Testis (tissue), 2 donors: ENCODE measurements around the gene RPRD2.

Experiments
- POLR2A ChIP-seq: fragments of 450-650 bp; IDR thresholded peaks from one replicate; pipeline ENCODE4 v1.6.1; 2017; ENCODE audit warnings: antibody characterized with exemption, mild to moderate bottlenecking, moderate library complexity
- TF ChIP-seq, protein P1 (sequence below), 3 experiments: fragments of 450-650 bp in 2 of 3; fragments of 200-600 bp in 1 of 3; sonication (generic) in 1 of 3; IDR thresholded peaks; one replicate each; pipeline ENCODE4 v1.5.1; 2016 to 2019; ENCODE audit warnings: antibody characterized with exemption in 3 of 3, mild to moderate bottlenecking in 2 of 3, moderate library complexity in 1 of 3

DNA sequence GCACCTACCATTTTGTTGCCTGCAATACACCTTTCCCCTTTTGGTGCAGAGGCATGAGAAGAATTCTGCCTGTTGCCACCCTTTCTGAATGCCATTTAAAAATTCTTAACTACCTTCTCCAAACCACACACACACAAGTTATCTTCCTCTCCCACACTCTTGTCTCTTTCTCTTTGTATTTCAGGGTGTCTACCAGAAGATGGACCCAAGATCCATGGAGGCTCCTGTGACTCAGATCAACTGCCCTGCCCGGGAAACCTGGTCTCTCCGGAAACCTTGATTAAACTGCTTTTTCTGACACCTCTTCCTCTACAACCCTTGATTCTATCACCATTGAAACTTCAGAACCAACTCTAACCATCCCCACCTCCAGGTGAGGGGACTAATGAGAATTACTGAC lies 120.9 kb downstream of the RPRD2 start:
- TF ChIP-seq, protein P1, sequence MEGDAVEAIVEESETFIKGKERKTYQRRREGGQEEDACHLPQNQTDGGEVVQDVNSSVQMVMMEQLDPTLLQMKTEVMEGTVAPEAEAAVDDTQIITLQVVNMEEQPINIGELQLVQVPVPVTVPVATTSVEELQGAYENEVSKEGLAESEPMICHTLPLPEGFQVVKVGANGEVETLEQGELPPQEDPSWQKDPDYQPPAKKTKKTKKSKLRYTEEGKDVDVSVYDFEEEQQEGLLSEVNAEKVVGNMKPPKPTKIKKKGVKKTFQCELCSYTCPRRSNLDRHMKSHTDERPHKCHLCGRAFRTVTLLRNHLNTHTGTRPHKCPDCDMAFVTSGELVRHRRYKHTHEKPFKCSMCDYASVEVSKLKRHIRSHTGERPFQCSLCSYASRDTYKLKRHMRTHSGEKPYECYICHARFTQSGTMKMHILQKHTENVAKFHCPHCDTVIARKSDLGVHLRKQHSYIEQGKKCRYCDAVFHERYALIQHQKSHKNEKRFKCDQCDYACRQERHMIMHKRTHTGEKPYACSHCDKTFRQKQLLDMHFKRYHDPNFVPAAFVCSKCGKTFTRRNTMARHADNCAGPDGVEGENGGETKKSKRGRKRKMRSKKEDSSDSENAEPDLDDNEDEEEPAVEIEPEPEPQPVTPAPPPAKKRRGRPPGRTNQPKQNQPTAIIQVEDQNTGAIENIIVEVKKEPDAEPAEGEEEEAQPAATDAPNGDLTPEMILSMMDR (IDR thresholded peaks at IDR 0.05), result no peak
- TF ChIP-seq POLR2A, result no peak
